ENCODE measurements around the gene LINS1.
"Not testable (repeated sequence)": the region's sequence is repeated elsewhere in the genome, so short reads cannot be mapped to it uniquely, and the experiment has no call there.

LINS1 gene

DNA sequence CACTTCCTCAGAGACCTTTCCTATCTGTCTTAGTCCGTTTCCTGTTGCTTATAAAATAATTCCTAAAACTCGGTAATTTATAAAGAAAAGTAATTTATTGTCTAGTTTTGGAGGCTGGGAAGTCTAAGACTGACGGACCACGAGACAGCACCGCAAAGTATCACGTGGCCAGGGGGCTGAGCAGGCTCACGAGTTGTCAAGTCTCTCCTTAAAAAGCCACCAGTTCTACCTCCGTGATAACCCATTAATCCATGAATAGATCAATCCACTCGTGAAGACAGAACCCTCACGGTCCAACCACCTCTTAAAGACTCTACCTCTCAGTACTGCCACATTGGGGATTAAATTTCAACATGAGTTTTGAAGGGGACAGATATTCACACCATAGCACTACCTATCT, 821 bp downstream of the LINS1 start:
- no peak for DNase-seq (ENCODE audit: low spot score)

GRCh38 chr15:100598655-100599054, 3.3 kb downstream of the LINS1 start:
- no peak for DNase-seq (ENCODE audit: low spot score)

GRCh38 chr15:100597862-100598261, 4.1 kb downstream of the LINS1 start:
- no peak for DNase-seq (ENCODE audit: low spot score)

GRCh38 chr15:100596792-100597191, 5.2 kb downstream of the LINS1 start:
- DNase-seq (ENCODE audit: low spot score): no peak

- no peak for DNase-seq (ENCODE audit: low spot score)
Measured at GRCh38 chr15:100595964-100596363, 6.0 kb downstream of the LINS1 start.

GRCh38 chr15:100593431-100593830, 8.6 kb downstream of the LINS1 start:
- no peak for DNase-seq (ENCODE audit: low spot score)

DNA sequence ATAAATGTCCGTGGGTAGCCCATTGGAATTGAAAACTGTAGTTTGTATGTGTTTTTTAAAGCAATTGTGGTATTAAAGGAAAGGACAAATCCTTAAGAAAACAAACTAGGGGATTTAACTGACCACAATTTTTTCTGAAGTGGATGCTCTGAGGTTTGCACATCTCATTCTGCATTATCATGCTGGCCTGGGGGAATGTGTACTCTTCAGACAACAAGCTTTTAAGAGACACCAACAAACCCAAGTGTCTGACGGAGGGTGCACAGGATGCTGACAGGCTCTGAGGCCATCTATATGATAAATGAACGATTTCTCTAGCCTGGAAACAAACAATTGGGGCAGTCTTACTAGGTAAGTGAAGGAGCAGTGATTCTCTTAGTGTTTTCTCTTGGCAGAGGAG, 9.1 kb downstream of the LINS1 start:
- DNase-seq (ENCODE audit: low spot score): no peak

DNA sequence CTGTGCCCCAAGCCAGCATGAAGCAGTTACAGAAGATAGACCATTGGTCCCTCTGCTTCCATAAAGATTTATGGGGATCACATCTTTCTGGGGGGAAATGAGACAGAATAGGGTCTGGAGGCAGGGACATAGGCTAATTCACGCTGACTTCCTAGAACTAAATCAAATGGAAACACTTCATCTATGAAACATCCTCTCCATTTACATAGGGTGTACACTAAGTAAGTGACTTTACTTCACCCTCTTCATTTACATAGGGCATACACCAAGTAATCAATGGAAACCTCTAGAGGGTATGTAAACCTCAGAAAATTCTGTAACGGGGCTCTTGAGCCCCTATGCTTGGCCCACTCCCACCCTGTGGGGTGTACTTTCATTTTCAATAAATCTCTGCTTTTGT, 10.1 kb downstream of the LINS1 start:
- DNase-seq (ENCODE audit: low spot score): no peak

DNA sequence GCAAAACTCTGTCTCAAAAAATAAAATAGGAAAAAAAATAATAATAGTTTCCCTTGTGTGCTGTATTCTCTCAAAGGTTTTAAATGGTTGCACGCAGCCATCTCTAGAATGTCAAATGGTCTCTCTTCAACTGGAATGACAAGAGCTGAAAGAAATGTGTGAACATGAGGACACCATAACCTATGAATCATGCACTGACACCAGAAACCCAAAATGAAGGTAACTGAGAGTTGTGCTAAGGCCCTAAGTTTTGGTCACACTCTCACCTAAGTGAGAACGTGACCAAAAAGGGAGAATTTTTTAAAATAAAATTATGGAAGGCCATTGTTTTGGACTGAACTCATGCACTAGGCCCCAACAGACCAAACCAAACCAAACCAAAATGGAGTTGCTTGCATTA, 10.8 kb downstream of the LINS1 start:
- not testable (repeated sequence) for DNase-seq (ENCODE audit: low spot score)

DNA sequence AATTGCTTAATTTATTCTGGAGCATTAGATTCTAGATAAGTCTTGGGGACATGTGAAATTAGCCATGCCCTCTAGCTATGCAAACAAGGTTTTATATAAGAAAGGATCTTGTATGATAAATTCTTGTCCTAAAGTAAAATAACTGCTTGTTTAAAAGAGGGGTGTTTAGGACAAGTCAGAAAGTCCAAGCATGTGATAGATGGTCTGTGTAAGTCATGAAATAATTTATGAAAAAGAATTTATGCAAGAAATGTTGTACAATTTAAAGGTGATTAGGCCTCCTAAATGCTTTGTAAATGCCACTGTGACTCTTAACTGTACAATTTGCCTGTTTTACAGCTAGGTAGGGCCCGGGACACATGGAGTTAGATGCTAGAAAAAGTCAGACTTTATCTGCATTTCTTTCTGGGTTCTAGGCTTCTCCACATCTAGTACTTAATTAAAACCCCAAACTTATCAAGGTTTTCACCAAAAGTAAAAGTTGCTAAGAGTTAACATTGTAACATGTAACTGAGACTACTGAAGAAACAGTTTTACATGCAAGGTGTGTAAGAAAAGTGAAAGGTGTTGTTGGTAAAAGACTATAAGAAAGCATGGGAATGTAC, 13.2 kb downstream of the LINS1 start:
- DNase-seq (ENCODE audit: low spot score): no peak

GRCh38 chr15:100580414-100580813, 21.6 kb downstream of the LINS1 start:
- no peak for DNase-seq (ENCODE audit: low spot score)

- no peak for DNase-seq (ENCODE audit: low spot score)
Measured at GRCh38 chr15:100573526-100573925, 28.5 kb downstream of the LINS1 start.

GRCh38 chr15:100572362-100572983, 29.5 kb downstream of the LINS1 start:
- DNase-seq (ENCODE audit: low spot score): peak; percentile 30

GRCh38 chr15:100571592-100572167, 30.3 kb downstream of the LINS1 start:
- DNase-seq (ENCODE audit: low spot score): no peak

DNA sequence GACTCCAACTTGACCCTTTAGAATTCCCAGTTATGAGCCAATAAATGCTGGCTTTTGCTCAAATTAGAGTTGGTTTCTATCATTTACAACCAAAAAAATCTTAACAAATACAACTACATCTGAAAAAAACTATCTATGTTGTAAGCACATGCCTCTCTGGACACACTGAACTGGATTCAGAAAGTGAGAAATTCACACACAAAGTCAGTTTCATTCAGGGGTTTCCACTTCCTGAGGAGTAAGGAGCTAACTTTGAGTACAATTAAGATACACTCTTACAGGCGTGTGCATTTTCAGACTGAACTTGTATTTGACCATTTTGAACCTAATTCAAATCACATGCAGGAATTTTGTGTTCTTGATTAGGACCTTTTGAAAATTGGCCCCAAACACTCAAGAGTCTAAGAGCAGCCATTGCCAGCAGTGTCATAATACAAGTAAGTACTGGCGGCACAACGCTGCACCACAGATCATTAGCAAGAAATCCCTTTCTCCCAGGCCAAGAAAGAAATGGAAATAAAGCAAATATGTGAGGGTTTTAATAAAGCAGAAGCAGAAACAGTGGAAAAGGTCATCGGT, 31.2 kb downstream of the LINS1 start:
- DNase-seq (ENCODE audit: low spot score): no peak

GRCh38 chr15:100570275-100570674, 31.7 kb downstream of the LINS1 start:
- DNase-seq (ENCODE audit: low spot score): no peak

- no peak for DNase-seq (ENCODE audit: low spot score)
Measured at GRCh38 chr15:100569391-100569790, 32.6 kb downstream of the LINS1 start.

GRCh38 chr15:100566850-100567628, 34.9 kb downstream of the LINS1 start:
- no peak for DNase-seq (ENCODE audit: low spot score)

DNA sequence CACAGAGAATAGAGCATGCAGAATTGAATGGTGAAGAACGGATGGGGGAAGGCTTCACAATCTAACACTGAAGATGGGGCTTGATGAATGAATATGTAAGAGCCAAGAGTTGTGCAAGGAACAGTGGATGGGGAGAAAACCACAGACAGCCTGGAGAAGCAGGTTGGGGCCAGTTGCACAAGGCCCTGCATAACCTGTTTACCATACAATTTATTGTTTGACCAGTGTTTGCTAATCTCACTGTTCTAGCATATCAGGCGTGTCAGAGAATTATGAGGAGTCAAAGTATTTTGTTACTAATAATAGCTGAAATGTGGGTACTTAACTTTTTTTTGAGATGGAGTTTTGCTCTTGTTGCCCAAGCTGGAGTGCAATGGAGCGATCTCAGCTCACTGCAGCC, 36.4 kb downstream of the LINS1 start:
- no peak for DNase-seq (ENCODE audit: low spot score)

DNA sequence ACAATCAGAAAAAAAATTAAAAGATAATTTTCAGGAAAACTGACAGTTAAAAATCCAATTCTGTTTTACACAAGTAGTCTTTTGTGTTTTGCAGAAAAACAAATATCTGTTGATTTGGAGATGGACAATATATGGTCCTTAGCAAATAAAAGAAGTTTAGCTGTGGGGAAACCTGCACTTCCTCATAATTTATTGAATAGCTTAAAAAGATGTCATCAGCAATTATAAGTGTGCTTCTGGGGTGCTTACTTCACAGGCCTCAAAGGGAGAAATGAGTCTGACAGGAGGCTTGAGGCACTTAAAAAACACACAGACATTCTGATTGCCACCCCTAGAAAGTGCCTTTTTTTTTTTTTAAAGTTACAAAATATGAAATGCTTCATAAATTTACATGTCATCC, 41.7 kb downstream of the LINS1 start:
- no peak for DNase-seq (ENCODE audit: low spot score)

DNA sequence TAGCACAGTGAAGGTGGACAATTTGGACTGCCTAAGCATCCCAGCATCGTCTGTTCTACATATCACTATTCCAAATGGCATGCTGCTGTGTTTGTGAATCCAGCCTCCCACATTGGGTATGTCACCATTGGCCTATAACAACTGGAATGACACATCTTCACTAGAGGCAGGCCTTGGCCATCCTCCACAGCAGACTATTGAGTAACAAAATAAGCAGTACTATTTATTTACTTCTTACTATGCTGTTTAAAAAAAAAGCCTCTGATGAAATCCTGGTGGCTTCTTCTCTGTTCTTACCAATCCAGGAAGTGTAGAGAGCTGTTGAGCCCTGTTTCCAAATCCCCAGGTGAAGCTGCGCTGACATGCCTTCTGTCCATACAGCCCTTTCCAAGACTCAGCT, 42.7 kb downstream of the LINS1 start:
- no peak for DNase-seq (ENCODE audit: low spot score)

GRCh38 chr15:100558771-100559254, 43.2 kb downstream of the LINS1 start:
- DNase-seq (ENCODE audit: low spot score): no peak

- DNase-seq (ENCODE audit: low spot score): no peak
Measured at GRCh38 chr15:100553468-100553867, 48.5 kb downstream of the LINS1 start.

Measured in germinal center (tissue), 1 donor.